H1 (cell line): ENCODE results near the gene PAX8. TPM values are rescaled to one million over a fixed set of nuclear protein-coding genes. Genes with fewer than 3 reads are reported as not detected.

Experiments
- CTCF ChIA-PET: fragments of 300-600 bp; sonication (Branson Sonifier 250); formaldehyde crosslinking; loops from one replicate; lab custom pipeline; 2021; ENCODE audit not compliant: partially characterized antibody; lab: Charles Lee
- POLR2A ChIA-PET: fragments of 300-600 bp; sonication (Branson Sonifier 250); formaldehyde crosslinking; loops from one replicate; lab custom pipeline; 2021; ENCODE audit warnings: inconsistent platforms; ENCODE audit not compliant: partially characterized antibody; lab: Charles Lee
- DNase-seq, 2 experiments: peaks; one replicate each; pipeline versions ENCODE4 v3.0.0 to v3.0.0-alpha.2; 2010 to 2022; ENCODE audit warnings: low spot score in 2 of 2, low read depth in 1 of 2, mixed read lengths in 1 of 2
- FAIRE-seq: peaks from 2 replicates; lab custom pipeline; 2011; peaks lifted over from hg19 to GRCh38; lab: Jason Lieb, UNC
- H2AFZ ChIP-seq: 2 replicates; pipeline ENCODE4 v1.8.1; 2012; ENCODE audit warnings: low read length, inconsistent platforms
- H2AK5ac ChIP-seq: 2 replicates; pipeline ENCODE4 v1.6.1; 2013; ENCODE audit warnings: low read depth, low read length
- H2BK120ac ChIP-seq: replicated peaks from 2 replicates; pipeline ENCODE3; 2013; ENCODE audit warnings: low read depth, low read length, inconsistent platforms
- H2BK12ac ChIP-seq: 2 replicates; pipeline ENCODE4 v1.6.1; 2013; ENCODE audit warnings: low read depth, low read length
- H2BK15ac ChIP-seq: 2 replicates; pipeline ENCODE4 v1.6.1; 2013; ENCODE audit warnings: low read length
- H2BK20ac ChIP-seq: 2 replicates; pipeline ENCODE4 v1.6.1; 2013; ENCODE audit warnings: low read length
- H2BK5ac ChIP-seq: 2 replicates; pipeline ENCODE4 v1.6.1; 2013; ENCODE audit warnings: low read depth, low read length
- H3K14ac ChIP-seq: 2 replicates; pipeline ENCODE4 v1.6.1; 2013; ENCODE audit warnings: inconsistent platforms; ENCODE audit not compliant: insufficient read length
- H3K18ac ChIP-seq: 2 replicates; pipeline ENCODE4 v1.6.1; 2013; ENCODE audit warnings: low read length; ENCODE audit errors: extremely low read depth
- H3K23ac ChIP-seq: 2 replicates; pipeline ENCODE4 v1.6.1; 2013; ENCODE audit warnings: inconsistent platforms; ENCODE audit not compliant: insufficient read length
- H3K23me2 ChIP-seq: 2 replicates; pipeline ENCODE4 v1.6.1; 2013; ENCODE audit warnings: low read depth, low read length
- H3K27ac ChIP-seq: 2 replicates; pipeline ENCODE4 v1.6.1; 2011; ENCODE audit warnings: low read depth, low read length, inconsistent platforms
- H3K27me3 ChIP-seq, 4 experiments: replicated peaks in 1 of 4; 1 replicate in 1 of 4; 2 replicates in 3 of 4; pipeline versions ENCODE4 v1.6.1 to v1.8.1; 2011 to 2013; ENCODE audit warnings: low read length in 3 of 4, mild to moderate bottlenecking in 3 of 4, inconsistent platforms in 2 of 4, mixed read lengths in 2 of 4, moderate library complexity in 1 of 4; ENCODE audit not compliant: control insufficient read depth in 3 of 4, insufficient read depth in 3 of 4; ENCODE audit errors: extremely low read depth in 1 of 4
- H3K36me3 ChIP-seq, 4 experiments: 2 replicates each; pipeline versions ENCODE4 v1.6.1 to v1.8.1; 2011 to 2013; ENCODE audit warnings: mild to moderate bottlenecking in 4 of 4, low read length in 3 of 4, moderate library complexity in 2 of 4, control low read depth in 1 of 4, inconsistent platforms in 1 of 4; ENCODE audit not compliant: insufficient read depth in 4 of 4, control insufficient read depth in 2 of 4
- H3K4ac ChIP-seq: replicated peaks from 2 replicates; pipeline ENCODE3; 2013; ENCODE audit warnings: low read length, low read depth, mixed read lengths, inconsistent platforms; ENCODE audit not compliant: insufficient read length
- H3K4me1 ChIP-seq, 4 experiments: replicated peaks in 1 of 4; 1 replicate in 1 of 4; 2 replicates in 3 of 4; pipeline versions ENCODE4 v1.6.1 to v1.8.1; 2011 to 2013; ENCODE audit warnings: low read length in 3 of 4, inconsistent platforms in 2 of 4, mixed read lengths in 1 of 4; ENCODE audit not compliant: insufficient read depth in 4 of 4, control insufficient read depth in 3 of 4
- H3K4me2 ChIP-seq, 2 experiments: 2 replicates each; pipeline versions ENCODE4 v1.6.1 to v1.8.1; 2011 to 2013; ENCODE audit warnings: low read depth in 2 of 2, low read length in 2 of 2, control low read depth in 1 of 2, inconsistent platforms in 1 of 2, mild to moderate bottlenecking in 1 of 2; ENCODE audit not compliant: insufficient read depth in 1 of 2
- H3K4me3 ChIP-seq, 4 experiments: fragments of 200-600, 300-600 bp in 1 of 4; sonication (generic), shearing (Covaris generic), sonication (Bioruptor Twin) in 1 of 4; 2 replicates each; pipeline versions ENCODE4 v1.5.1 to v1.8.1; 2011 to 2016; ENCODE audit warnings: low read length in 4 of 4, low read depth in 3 of 4, control low read depth in 2 of 4, inconsistent platforms in 2 of 4, mild to moderate bottlenecking in 2 of 4, mixed read lengths in 1 of 4, moderate library complexity in 1 of 4; ENCODE audit not compliant: insufficient read depth in 2 of 4; ENCODE audit errors: extremely low read depth in 1 of 4
- H3K56ac ChIP-seq: replicated peaks from 2 replicates; pipeline ENCODE3; 2013; ENCODE audit warnings: low read depth, mild to moderate bottlenecking, mixed read lengths, low read length, inconsistent platforms; ENCODE audit not compliant: insufficient read length
- H3K79me1 ChIP-seq: 2 replicates; pipeline ENCODE4 v1.6.1; 2013; ENCODE audit warnings: low read depth, low read length, control low read depth
- H3K79me2 ChIP-seq, 2 experiments: 2 replicates each; pipeline versions ENCODE4 v1.6.1 to v1.8.1; 2012 to 2013; ENCODE audit warnings: low read length in 2 of 2, mild to moderate bottlenecking in 2 of 2, inconsistent platforms in 1 of 2; ENCODE audit not compliant: insufficient read depth in 2 of 2, control insufficient read depth in 1 of 2
- H3K9ac ChIP-seq, 4 experiments: replicated peaks in 1 of 4; 1 replicate in 1 of 4; 2 replicates in 3 of 4; pipeline versions ENCODE4 v1.6.1 to v1.8.1; 2011 to 2013; ENCODE audit warnings: low read depth in 3 of 4, low read length in 3 of 4, control low read depth in 2 of 4, mild to moderate bottlenecking in 2 of 4, moderate library complexity in 2 of 4, inconsistent platforms in 1 of 4; ENCODE audit errors: extremely low read depth in 1 of 4
- H3K9me3 ChIP-seq, 2 experiments: 2 replicates each; pipeline versions ENCODE4 v1.6.1 to v1.8.1; 2012 to 2013; ENCODE audit warnings: mild to moderate bottlenecking in 2 of 2, moderate library complexity in 2 of 2, control low read depth in 1 of 2, inconsistent platforms in 1 of 2, low read depth in 1 of 2, low read length in 1 of 2, mixed read lengths in 1 of 2; ENCODE audit not compliant: insufficient read depth in 2 of 2
- H4K20me1 ChIP-seq, 2 experiments: replicated peaks in 1 of 2; 2 replicates each; pipeline versions ENCODE3 to v1.8.1; 2011 to 2013; ENCODE audit warnings: inconsistent platforms in 2 of 2, low read length in 2 of 2, mild to moderate bottlenecking in 1 of 2; ENCODE audit not compliant: insufficient read depth in 2 of 2, control insufficient read depth in 1 of 2
- H4K5ac ChIP-seq: 2 replicates; pipeline ENCODE4 v1.6.1; 2013; ENCODE audit warnings: low read length, low read depth, mixed read lengths, inconsistent platforms; ENCODE audit not compliant: insufficient read length
- H4K8ac ChIP-seq: 2 replicates; pipeline ENCODE4 v1.8.0; 2013; ENCODE audit warnings: mild to moderate bottlenecking, moderate library complexity, low read length, inconsistent platforms; ENCODE audit not compliant: insufficient read depth; ENCODE audit errors: extremely low read depth
- H4K91ac ChIP-seq: replicated peaks from 2 replicates; pipeline ENCODE3; 2013; ENCODE audit warnings: low read length, mixed read lengths, inconsistent platforms; ENCODE audit not compliant: insufficient read length
- BACH1 ChIP-seq: IDR thresholded peaks from 2 replicates; pipeline ENCODE4 v1.6.1; 2012; ENCODE audit warnings: low read length, improper control_type of control experiment
- BCL11A ChIP-seq, 2 experiments: IDR thresholded peaks; one replicate each; pipeline ENCODE4 v1.6.1; 2011; ENCODE audit warnings: low read depth in 2 of 2, low read length in 2 of 2, mild to moderate bottlenecking in 2 of 2
- BRCA1 ChIP-seq: IDR thresholded peaks from 2 replicates; pipeline ENCODE4 v1.6.1; 2012; ENCODE audit warnings: low read depth, low read length, improper control_type of control experiment
- CBX8 ChIP-seq: fragments of 300-800, 300-1000 bp; sonication (generic); IDR thresholded peaks from 2 replicates; pipeline ENCODE4 v1.7.1; 2016; ENCODE audit warnings: low read depth, low read length, borderline replicate concordance
- CHD2 ChIP-seq: IDR thresholded peaks from 2 replicates; pipeline ENCODE4 v1.6.1; 2012; ENCODE audit warnings: low read length, improper control_type of control experiment
- GABPA ChIP-seq: IDR thresholded peaks from 2 replicates; pipeline ENCODE4 v1.6.1; 2011; ENCODE audit warnings: mild to moderate bottlenecking, low read length, moderate library complexity, borderline replicate concordance; ENCODE audit not compliant: insufficient read depth
- JUN ChIP-seq: IDR thresholded peaks from 2 replicates; pipeline ENCODE4 v1.6.1; 2011; ENCODE audit warnings: low read depth, mild to moderate bottlenecking, improper control_type of control experiment, low read length
- RXRA ChIP-seq: IDR thresholded peaks from 2 replicates; pipeline ENCODE4 v1.6.1; 2011; ENCODE audit warnings: low read depth, mild to moderate bottlenecking, low read length, moderate library complexity; ENCODE audit not compliant: insufficient read depth
- SAP30 ChIP-seq: fragments of 300-600 bp; sonication (generic); IDR thresholded peaks from 2 replicates; pipeline ENCODE4 v1.7.1; 2012; ENCODE audit warnings: low read length, moderate library complexity, mild to moderate bottlenecking, inconsistent platforms; ENCODE audit not compliant: insufficient read depth, insufficient replicate concordance
- SP1 ChIP-seq: IDR thresholded peaks from 2 replicates; pipeline ENCODE4 v1.6.1; 2011; ENCODE audit warnings: low read depth, low read length
- TBP ChIP-seq: IDR thresholded peaks from 2 replicates; pipeline ENCODE4 v1.6.1; 2011; ENCODE audit warnings: low read depth, low read length, improper control_type of control experiment
- WGBS, 2 experiments: shearing (Covaris generic) in 1 of 2; methylation state at CpG; one replicate each; pipeline versions ENCODE4 v1.1.6 to v1.1.7; 2013 to 2015; ENCODE audit warnings: low lambda C conversion rate in 2 of 2, mixed read lengths in 2 of 2, inconsistent platforms in 1 of 2, low coverage in 1 of 2, missing lambda C conversion rate in 1 of 2; ENCODE audit not compliant: insufficient replicate concordance in 2 of 2, insufficient coverage in 1 of 2, insufficient read length in 1 of 2; ENCODE audit errors: extremely low coverage in 1 of 2, missing lambda C conversion rate in 1 of 2; 5-methylcytosine and 5-hydroxymethylcytosine counted together
- polyA plus RNA-seq, 7 experiments: library from polyadenylated mRNA; depleted of rRNA in 3 of 7; stranded (reverse) in 5 of 7; unstranded in 2 of 7; fragments of >200 nt in 5 of 7; fragments of 200-250 nt in 2 of 7; gene quantifications; 1 replicate in 5 of 7; 2 replicates in 1 of 7; 4 replicates in 1 of 7; pipeline versions ENCODE4 v1.2.1 to v1.2.3, GENCODE V29; 2011 to 2013; ENCODE audit warnings: missing spikeins in 2 of 7, mixed read lengths in 2 of 7
- total RNA-seq: library from RNA; stranded (reverse); fragmentation: NEBNext Ultra II Directional; extraction: Animal tissue kit (Norgen Biotek cat#: 25700); gene quantifications from 2 replicates; pipeline ENCODE4 v1.2.1, GENCODE V29; 2021
- TF ChIP-seq, protein P1 (sequence below): IDR thresholded peaks from 2 replicates; pipeline ENCODE4 v1.6.1; 2012; ENCODE audit warnings: low read length, inconsistent platforms

PAX8 gene
- total and polyA plus RNA-seq, 2 of the 8 experiments (the other 6 are each of a cell fraction or from before 2014, with no cell fraction given), result 0.02 TPM; not detected in 1

DNA sequence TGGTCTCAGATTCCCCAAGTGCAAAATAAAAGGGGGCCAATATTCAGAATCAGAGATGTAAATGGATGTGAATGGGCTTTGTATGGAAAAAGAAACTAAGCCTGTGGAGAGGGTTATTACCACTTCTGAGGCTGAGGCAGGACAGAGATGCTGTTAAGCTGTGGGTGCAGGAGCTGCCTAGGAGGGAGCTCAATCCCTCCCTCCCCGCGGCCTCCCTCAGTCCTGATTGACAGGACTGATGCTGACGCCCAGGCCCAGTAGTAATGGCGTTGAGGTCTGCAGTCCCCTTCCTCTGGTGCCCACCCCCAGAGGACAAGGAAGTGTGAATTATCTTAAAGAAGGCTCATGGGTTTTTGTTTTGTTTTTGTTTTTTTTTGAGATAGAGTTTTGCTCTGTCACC, 64.6 kb downstream of the PAX8 start:
- H3K27me3 ChIP-seq, result peaks cover 0 to 3% (median 0%) of the 10 kb centered on the region in 4 experiments; a peak in 1 of 7 replicates
- no peak overlapping the region for H2BK15ac ChIP-seq
- H3K79me1 ChIP-seq, result no peaks in the 10 kb centered on the region
- no peaks in the 10 kb centered on the region for H3K36me3 ChIP-seq
- H4K8ac ChIP-seq, result no peak overlapping the region
- no peaks in the 10 kb centered on the region for H3K79me2 ChIP-seq
- no peak for FAIRE-seq
- H3K23ac ChIP-seq, result no peak overlapping the region
- H3K4ac ChIP-seq, result no peak overlapping the region
- H4K5ac ChIP-seq, result no peak overlapping the region
- peaks cover 0 to 6% (median 5%) of the 10 kb centered on the region in 4 experiments; a peak in 3 of 7 replicates for H3K4me1 ChIP-seq
- H3K14ac ChIP-seq, result no peak overlapping the region
- H3K18ac ChIP-seq, result no peak overlapping the region
- H4K91ac ChIP-seq, result no peak overlapping the region
- H3K27ac ChIP-seq, result no peak overlapping the region
- H4K20me1 ChIP-seq, result no peaks in the 10 kb centered on the region
- no peaks in the 10 kb centered on the region for H3K23me2 ChIP-seq
- WGBS, 2 experiments, result 68% methylated on average over 4 of the region's 4 CpGs; no CpG with 5 or more reads in 1 of the 2 experiments
- H3K9ac ChIP-seq, result no peak overlapping the region
- no peak overlapping the region for H3K4me3 ChIP-seq
- ChIA-PET POLR2A (interaction anchor here (1.5 kb wide), 1 partner anchor 33 kb away, joined by 4 read pairs; no protein-coding TSS in a partner anchor), CTCF (interaction anchor here (0.6 to 4.7 kb wide), 7 partner anchors 8 to 171 kb away, joined by 3 to 43 read pairs (median 3); no protein-coding TSS in a partner anchor)
- H2BK5ac ChIP-seq, result no peak overlapping the region
- no peak for TF ChIP-seq CHD2
- no peak for TF ChIP-seq TBP
- TF ChIP-seq SP1, result no peak
- TF ChIP-seq, protein P1, sequence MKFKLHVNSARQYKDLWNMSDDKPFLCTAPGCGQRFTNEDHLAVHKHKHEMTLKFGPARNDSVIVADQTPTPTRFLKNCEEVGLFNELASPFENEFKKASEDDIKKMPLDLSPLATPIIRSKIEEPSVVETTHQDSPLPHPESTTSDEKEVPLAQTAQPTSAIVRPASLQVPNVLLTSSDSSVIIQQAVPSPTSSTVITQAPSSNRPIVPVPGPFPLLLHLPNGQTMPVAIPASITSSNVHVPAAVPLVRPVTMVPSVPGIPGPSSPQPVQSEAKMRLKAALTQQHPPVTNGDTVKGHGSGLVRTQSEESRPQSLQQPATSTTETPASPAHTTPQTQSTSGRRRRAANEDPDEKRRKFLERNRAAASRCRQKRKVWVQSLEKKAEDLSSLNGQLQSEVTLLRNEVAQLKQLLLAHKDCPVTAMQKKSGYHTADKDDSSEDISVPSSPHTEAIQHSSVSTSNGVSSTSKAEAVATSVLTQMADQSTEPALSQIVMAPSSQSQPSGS, result no peak
- no peak for TF ChIP-seq BCL11A (IDR thresholded peaks at IDR 0.05; ENCODE audit: low read depth in 2 of 2, low read length in 2 of 2)
- TF ChIP-seq BRCA1, result no peak
- no peak for TF ChIP-seq GABPA
- no peak for TF ChIP-seq RXRA
- no peak for TF ChIP-seq CBX8
- no peak for TF ChIP-seq SAP30
- no peak for TF ChIP-seq JUN
- TF ChIP-seq BACH1, result no peak
- H2BK12ac ChIP-seq, result no peak overlapping the region
- no peak for DNase-seq
- no peak overlapping the region for H2BK20ac ChIP-seq
- H3K56ac ChIP-seq, result no peak overlapping the region
- H2AK5ac ChIP-seq, result no peak overlapping the region
- no peak overlapping the region for H2BK120ac ChIP-seq
- H3K4me2 ChIP-seq, result no peak overlapping the region
- H2AFZ ChIP-seq, result no peak overlapping the region
- H3K9me3 ChIP-seq, result no peaks in the 10 kb centered on the region
